IPS-18a (cell line): Measurements from ENCODE around the gene DNAJC1.

Experiments used
- H3K27ac ChIP-seq: one replicate; pipeline ENCODE4 v1.5.1; 2013; ENCODE audit warnings: low read length
- H3K27me3 ChIP-seq: one replicate; pipeline ENCODE4 v1.6.1; 2013; ENCODE audit warnings: mild to moderate bottlenecking, low read length; ENCODE audit not compliant: control insufficient read depth, insufficient read depth
- H3K36me3 ChIP-seq: one replicate; pipeline ENCODE4 v1.6.1; 2013; ENCODE audit warnings: low read depth, low read length; ENCODE audit not compliant: control insufficient read depth
- H3K4me1 ChIP-seq: one replicate; pipeline ENCODE4 v1.6.1; 2013; ENCODE audit warnings: low read depth, low read length; ENCODE audit not compliant: control insufficient read depth
- H3K4me3 ChIP-seq: one replicate; pipeline ENCODE4 v1.5.1; 2013; ENCODE audit warnings: low read length
- H3K9ac ChIP-seq: one replicate; pipeline ENCODE4 v1.6.1; 2013; ENCODE audit warnings: mild to moderate bottlenecking, low read length, moderate library complexity
- H3K9me3 ChIP-seq: one replicate; pipeline ENCODE4 v1.6.1; 2013; ENCODE audit warnings: low read depth, low read length; ENCODE audit not compliant: control insufficient read depth

DNAJC1 gene

GRCh38 chr10:21953585-21954057 lies 49.9 kb downstream of the DNAJC1 start:
- H3K36me3 ChIP-seq: no peaks in the 10 kb centered on the region
- H3K27ac ChIP-seq: no peak overlapping the region
- H3K4me1 ChIP-seq: peaks cover 6% of the 10 kb centered on the region
- no peaks in the 10 kb centered on the region for H3K9me3 ChIP-seq
- H3K4me3 ChIP-seq: no peak overlapping the region
- no peaks in the 10 kb centered on the region for H3K27me3 ChIP-seq
- no peak overlapping the region for H3K9ac ChIP-seq

DNA sequence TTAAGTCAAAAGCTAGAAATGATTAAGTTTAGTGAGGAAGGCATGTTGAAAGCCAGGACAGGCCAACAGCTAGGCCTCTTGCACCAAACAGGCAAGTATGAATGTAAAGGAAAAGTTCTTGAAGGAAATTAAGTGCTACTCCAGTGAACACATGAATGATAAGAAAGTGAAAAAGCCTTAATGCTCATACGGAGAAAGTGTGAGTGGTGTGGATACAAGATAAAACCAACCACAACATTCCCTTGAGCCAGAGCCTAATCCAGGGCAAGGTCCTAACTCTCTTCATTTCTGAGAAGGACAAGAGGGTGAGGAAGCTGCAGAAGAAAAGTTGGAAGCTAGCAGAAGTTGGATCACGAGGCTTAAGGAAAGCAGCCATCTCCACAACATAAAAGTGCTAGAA lies 53.0 kb downstream of the DNAJC1 start:
- Histone ChIP-seq H3K9ac (no peak overlapping the region), H3K4me3 (no peak overlapping the region), H3K27ac (no peak overlapping the region), H3K36me3 (no peaks in the 10 kb centered on the region), H3K27me3 (no peaks in the 10 kb centered on the region), H3K9me3 (no peaks in the 10 kb centered on the region), H3K4me1 (peaks cover 6% of the 10 kb centered on the region)

DNA sequence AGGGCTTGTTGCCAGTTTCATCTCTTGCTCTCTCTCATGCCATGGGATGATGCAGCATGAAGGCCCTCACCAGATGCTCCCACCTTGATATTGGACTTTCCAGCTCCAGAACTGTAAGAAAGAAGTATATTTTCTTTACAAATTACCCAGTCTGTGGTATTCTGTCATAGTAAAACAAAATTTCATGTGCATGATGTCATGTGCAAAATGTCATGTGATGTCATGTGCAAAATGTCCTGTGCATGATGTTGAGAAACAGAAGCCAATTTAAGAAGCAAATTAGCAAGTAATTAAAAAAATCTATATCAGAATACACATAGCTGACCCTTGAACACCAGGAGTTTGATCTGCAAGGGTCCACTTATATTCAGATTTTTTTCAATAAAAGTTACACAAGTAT lies 56.6 kb downstream of the DNAJC1 start:
- Histone ChIP-seq H3K27ac (no peak overlapping the region), H3K9me3 (no peaks in the 10 kb centered on the region), H3K36me3 (no peaks in the 10 kb centered on the region)

DNA sequence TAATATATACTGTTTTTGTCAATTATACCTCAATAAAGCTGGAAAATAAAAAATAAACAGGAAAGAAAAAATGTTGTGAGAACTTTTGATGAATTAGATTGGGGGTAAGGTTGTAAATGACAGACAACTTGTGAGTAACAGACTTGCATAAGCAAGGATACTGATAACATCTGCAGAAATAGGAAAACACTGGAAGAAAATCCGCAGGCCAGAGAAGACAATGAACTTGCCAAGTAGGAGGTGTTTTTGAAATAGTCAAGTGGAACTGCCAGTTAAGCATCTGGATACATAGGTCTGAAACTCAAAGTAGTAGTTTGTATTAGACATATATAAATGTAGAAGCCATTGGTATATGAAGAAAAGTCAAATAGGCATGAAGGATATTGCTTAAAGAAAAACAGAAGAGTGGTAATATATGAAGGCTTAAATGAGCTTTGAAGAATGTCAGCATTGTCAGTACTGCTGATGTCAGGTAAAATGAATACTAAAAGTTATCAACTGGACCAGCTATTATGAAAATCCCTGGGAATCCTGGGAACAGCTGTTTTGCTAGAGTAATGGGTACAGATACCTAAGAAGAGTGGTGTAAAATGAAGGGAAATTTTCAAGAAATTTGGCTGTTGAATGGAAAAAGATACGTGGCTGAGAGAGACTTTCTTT lies 58.7 kb downstream of the DNAJC1 start:
- no peak overlapping the region for H3K27ac ChIP-seq
- no peaks in the 10 kb centered on the region for H3K4me1 ChIP-seq
- no peaks in the 10 kb centered on the region for H3K27me3 ChIP-seq
- H3K9me3 ChIP-seq: no peaks in the 10 kb centered on the region
- H3K36me3 ChIP-seq: no peaks in the 10 kb centered on the region
- no peak overlapping the region for H3K4me3 ChIP-seq
- no peak overlapping the region for H3K9ac ChIP-seq

More for the DNA sequence above, 56.6 kb downstream of the DNAJC1 start:
- Histone ChIP-seq H3K4me1 (peaks cover 2% of the 10 kb centered on the region), H3K27me3 (no peaks in the 10 kb centered on the region), H3K4me3 (no peak overlapping the region), H3K9ac (no peak overlapping the region)

DNA sequence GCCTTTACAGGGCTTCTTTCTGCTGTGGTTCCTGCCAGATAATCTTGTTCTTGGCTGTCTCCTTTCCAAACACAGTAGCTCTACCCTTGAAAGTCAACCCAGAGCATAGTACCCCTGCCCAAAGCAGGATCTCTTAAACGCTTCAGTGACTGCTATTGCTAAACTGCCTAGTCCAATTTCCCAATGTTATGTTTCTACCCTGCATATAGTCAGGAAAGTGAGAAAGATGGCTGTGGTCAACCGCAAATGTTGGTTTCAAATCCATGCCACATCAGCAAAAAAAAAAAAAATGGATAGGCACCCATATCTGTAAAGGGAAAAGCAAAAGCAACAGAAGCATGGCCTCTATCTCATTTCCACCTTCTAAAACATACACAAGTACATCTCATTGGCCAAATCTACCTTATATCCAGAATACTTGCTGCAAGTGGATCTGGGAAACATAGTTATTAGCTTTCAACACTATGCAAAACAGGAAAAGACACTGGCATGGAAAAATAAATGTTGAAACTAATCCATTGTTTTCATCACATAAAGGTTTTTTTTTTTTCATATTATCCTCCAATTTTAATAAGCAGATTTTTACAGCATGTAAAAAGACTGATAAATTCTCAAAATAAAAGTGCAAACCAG lies 59.8 kb downstream of the DNAJC1 start:
- Histone ChIP-seq H3K36me3 (no peaks in the 10 kb centered on the region), H3K27ac (no peak overlapping the region), H3K9ac (no peak overlapping the region), H3K27me3 (no peaks in the 10 kb centered on the region), H3K4me1 (no peaks in the 10 kb centered on the region), H3K4me3 (no peak overlapping the region), H3K9me3 (no peaks in the 10 kb centered on the region)

DNA sequence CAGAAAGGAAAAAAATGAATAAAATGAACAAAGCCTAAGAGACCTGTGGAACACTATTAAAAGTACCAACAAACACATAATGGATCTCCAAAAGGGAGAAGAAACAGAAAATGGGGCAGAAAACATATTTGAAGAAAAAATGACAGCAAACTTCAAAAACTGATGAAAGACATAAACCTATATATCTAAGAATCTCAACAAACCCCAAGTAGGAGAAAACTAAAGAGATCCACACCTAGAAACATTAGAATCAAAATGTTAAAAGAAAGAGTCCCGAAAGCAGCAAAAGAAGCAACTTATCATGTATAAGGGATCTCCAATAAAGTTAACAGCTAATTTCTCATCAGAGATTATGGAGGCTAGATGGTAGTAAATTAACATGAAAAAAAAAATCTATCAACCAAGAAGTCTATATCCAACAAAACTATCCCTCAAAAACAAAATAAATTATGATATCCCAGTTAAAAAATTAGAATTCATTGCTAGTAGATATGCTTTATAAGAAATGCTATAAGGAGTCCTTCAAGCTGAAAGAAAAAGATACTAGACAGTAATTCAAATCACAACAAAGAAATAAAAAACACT lies 68.0 kb downstream of the DNAJC1 start:
- H3K27me3 ChIP-seq: no peaks in the 10 kb centered on the region
- H3K36me3 ChIP-seq: no peaks in the 10 kb centered on the region
- no peak overlapping the region for H3K27ac ChIP-seq
- peaks cover 15% of the 10 kb centered on the region for H3K9me3 ChIP-seq
- H3K9ac ChIP-seq: no peak overlapping the region
- H3K4me1 ChIP-seq: no peaks in the 10 kb centered on the region
- H3K4me3 ChIP-seq: no peak overlapping the region

- Histone ChIP-seq H3K9me3 (peaks cover 15% of the 10 kb centered on the region), H3K27ac (no peak overlapping the region), H3K9ac (no peak overlapping the region), H3K4me1 (peaks cover under 1% of the 10 kb centered on the region), H3K4me3 (no peak overlapping the region), H3K27me3 (no peaks in the 10 kb centered on the region), H3K36me3 (no peaks in the 10 kb centered on the region)
Measured at GRCh38 chr10:21934307-21934706, 69.2 kb downstream of the DNAJC1 start.

- Histone ChIP-seq H3K9ac (no peak overlapping the region), H3K9me3 (no peaks in the 10 kb centered on the region), H3K27ac (no peak overlapping the region), H3K4me3 (no peak overlapping the region), H3K4me1 (peaks cover 6% of the 10 kb centered on the region), H3K36me3 (no peaks in the 10 kb centered on the region), H3K27me3 (no peaks in the 10 kb centered on the region)
Measured at GRCh38 chr10:21929070-21929469, 74.5 kb downstream of the DNAJC1 start.

GRCh38 chr10:21927631-21928353 lies 75.7 kb downstream of the DNAJC1 start:
- no peaks in the 10 kb centered on the region for H3K27me3 ChIP-seq
- no peak overlapping the region for H3K27ac ChIP-seq

DNA sequence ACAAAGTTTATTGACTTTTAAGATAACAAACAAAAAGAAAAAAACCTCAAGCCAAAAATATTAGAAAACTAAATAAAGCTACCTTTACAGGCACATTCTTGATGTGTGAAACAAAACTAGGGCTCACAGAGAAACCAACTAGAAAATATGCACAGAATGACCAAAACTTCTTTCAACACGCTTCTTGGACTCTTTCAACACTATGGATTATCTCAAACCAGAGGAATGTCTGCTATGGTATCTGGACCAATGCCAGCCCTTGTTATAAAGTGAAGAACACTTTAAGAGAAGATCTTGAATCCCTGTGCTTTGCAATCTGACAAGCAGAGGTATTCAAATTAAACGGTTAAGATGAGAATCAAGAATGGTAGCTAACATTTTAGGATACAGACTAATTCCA lies 76.6 kb downstream of the DNAJC1 start:
- no peaks in the 10 kb centered on the region for H3K36me3 ChIP-seq
- no peaks in the 10 kb centered on the region for H3K9me3 ChIP-seq
- H3K4me3 ChIP-seq: no peak overlapping the region
- H3K27me3 ChIP-seq: no peaks in the 10 kb centered on the region
- no peak overlapping the region for H3K27ac ChIP-seq
- H3K9ac ChIP-seq: no peak overlapping the region
- peaks cover 16% of the 10 kb centered on the region for H3K4me1 ChIP-seq

More at GRCh38 chr10:21927631-21928353, 75.7 kb downstream of the DNAJC1 start:
- H3K9me3 ChIP-seq: no peaks in the 10 kb centered on the region
- H3K4me3 ChIP-seq: no peak overlapping the region
- no peaks in the 10 kb centered on the region for H3K36me3 ChIP-seq
- no peak overlapping the region for H3K9ac ChIP-seq
- peaks cover 10% of the 10 kb centered on the region for H3K4me1 ChIP-seq

GRCh38 chr10:21926358-21926925 lies 77.1 kb downstream of the DNAJC1 start:
- no peaks in the 10 kb centered on the region for H3K9me3 ChIP-seq
- H3K36me3 ChIP-seq: no peaks in the 10 kb centered on the region
- no peak overlapping the region for H3K9ac ChIP-seq
- no peak overlapping the region for H3K27ac ChIP-seq
- no peak overlapping the region for H3K4me3 ChIP-seq
- H3K4me1 ChIP-seq: peaks cover 21% of the 10 kb centered on the region
- H3K27me3 ChIP-seq: no peaks in the 10 kb centered on the region
